Hepatocyte (in vitro differentiated cells): ENCODE results near the gene ZNF770.

Experiments used
- EZH2 ChIP-seq: fragments of 200-600 bp; sonication (generic); IDR thresholded peaks from 2 replicates; pipeline ENCODE4 v1.6.1; 2016; ENCODE audit warnings: antibody characterized with exemption, mild to moderate bottlenecking, borderline replicate concordance
- TF ChIP-seq, protein P1 (sequence below): fragments of 200-600 bp; sonication (generic); IDR thresholded peaks from 2 replicates; pipeline ENCODE4 v1.5.1; 2016; ENCODE audit warnings: antibody characterized with exemption, mild to moderate bottlenecking; ENCODE audit not compliant: poor library complexity

GRCh38 chr15:34953851-34954250, 34.2 kb downstream of the ZNF770 start:
- no peak for TF ChIP-seq EZH2
- TF ChIP-seq, protein P1, sequence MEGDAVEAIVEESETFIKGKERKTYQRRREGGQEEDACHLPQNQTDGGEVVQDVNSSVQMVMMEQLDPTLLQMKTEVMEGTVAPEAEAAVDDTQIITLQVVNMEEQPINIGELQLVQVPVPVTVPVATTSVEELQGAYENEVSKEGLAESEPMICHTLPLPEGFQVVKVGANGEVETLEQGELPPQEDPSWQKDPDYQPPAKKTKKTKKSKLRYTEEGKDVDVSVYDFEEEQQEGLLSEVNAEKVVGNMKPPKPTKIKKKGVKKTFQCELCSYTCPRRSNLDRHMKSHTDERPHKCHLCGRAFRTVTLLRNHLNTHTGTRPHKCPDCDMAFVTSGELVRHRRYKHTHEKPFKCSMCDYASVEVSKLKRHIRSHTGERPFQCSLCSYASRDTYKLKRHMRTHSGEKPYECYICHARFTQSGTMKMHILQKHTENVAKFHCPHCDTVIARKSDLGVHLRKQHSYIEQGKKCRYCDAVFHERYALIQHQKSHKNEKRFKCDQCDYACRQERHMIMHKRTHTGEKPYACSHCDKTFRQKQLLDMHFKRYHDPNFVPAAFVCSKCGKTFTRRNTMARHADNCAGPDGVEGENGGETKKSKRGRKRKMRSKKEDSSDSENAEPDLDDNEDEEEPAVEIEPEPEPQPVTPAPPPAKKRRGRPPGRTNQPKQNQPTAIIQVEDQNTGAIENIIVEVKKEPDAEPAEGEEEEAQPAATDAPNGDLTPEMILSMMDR, result no peak
